Activated naive CD8-positive, alpha-beta T cell treated with anti-CD3 and anti-CD28 coated beads, Interleukin-2, amount 10 ng/mL, durations not matched to agents 7 days and 5 days (primary cell): ENCODE results near the gene PPM1H. TPM values are rescaled to one million over a fixed set of nuclear protein-coding genes. Genes with fewer than 3 reads are reported as not detected.

Experiments
- ATAC-seq: fragments of 150-1000 bp; cut with Tn5 transposase; one replicate; pipeline ENCODE4 v1.10.0; 2021; ENCODE audit warnings: low read depth, moderate library complexity
- POLR2A ChIA-PET: fragments of 350-600 bp; sonication (Branson Sonifier 250); formaldehyde crosslinking; loops from one replicate; lab custom pipeline; 2021; ENCODE audit warnings: antibody characterized with exemption; lab: Charles Lee
- DNase-seq: peaks from one replicate; pipeline ENCODE4 v3.0.0; 2021
- H3K27ac Mint-ChIP-seq: one replicate; pipeline ENCODE4 v1.8.0; 2022; ENCODE audit warnings: mild to moderate bottlenecking, mixed read lengths
- H3K27me3 Mint-ChIP-seq: one replicate; pipeline ENCODE4 v1.8.0; 2022; ENCODE audit warnings: mild to moderate bottlenecking, moderate library complexity, mixed read lengths
- H3K36me3 Mint-ChIP-seq: one replicate; pipeline ENCODE4 v1.8.0; 2021; ENCODE audit warnings: mild to moderate bottlenecking, mixed read lengths
- H3K4me1 Mint-ChIP-seq: one replicate; pipeline ENCODE4 v1.8.0; 2021; ENCODE audit warnings: mixed read lengths
- H3K4me3 Mint-ChIP-seq: one replicate; pipeline ENCODE4 v1.8.0; 2022; ENCODE audit warnings: mild to moderate bottlenecking, moderate library complexity, mixed read lengths
- H3K9me3 Mint-ChIP-seq: one replicate; pipeline ENCODE4 v1.8.0; 2021; ENCODE audit warnings: mixed read lengths
- total RNA-seq, 2 experiments: library from RNA; stranded (reverse); gene quantifications; one replicate each; pipeline ENCODE4 v1.2.3, GENCODE V29; 2021

The PPM1H gene
- total RNA-seq, 2 experiments from 2014 or later = 0.06 TPM; not detected in 1

DNA sequence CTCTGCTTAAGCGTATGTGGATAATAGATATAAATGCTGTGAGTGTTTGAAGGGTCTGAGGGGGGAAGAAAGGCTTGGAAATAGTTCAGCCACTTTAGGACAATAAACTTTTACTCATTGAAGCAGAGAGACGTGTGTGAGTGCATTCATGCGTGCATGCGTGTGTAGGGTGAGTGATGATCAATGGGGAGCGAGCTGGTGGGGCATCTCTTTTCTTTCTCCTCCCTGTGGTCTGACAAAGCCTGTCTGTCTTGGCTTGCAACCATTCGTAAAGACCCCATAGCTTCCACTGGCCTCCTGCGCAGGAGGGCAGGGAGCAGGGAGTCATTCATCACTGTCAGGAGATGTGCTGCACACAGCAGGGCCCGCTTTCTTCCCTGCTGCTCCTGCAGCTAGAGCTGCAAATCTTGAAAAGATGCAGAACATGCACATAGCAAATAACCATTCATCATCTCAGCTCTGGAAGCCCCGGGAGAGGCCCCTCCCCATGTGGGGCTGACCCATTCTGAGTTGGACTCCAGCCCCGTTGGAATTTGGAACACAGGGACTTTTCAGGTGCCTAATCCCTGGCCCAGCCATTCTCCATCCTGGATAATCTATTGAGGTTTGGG lies 223.2 kb downstream of the PPM1H start:
- ATAC-seq (no peak), DNase-seq (no peak)
- POLR2A ChIA-PET = no interaction called here
- no peak overlapping the region for H3K27ac Mint-ChIP-seq
- no peak overlapping the region for H3K4me3 Mint-ChIP-seq
- no peaks in the 10 kb centered on the region for H3K36me3 Mint-ChIP-seq
- H3K27me3 Mint-ChIP-seq = peaks cover 8% of the 10 kb centered on the region
- H3K4me1 Mint-ChIP-seq = no peaks in the 10 kb centered on the region
- H3K9me3 Mint-ChIP-seq = no peaks in the 10 kb centered on the region

DNA sequence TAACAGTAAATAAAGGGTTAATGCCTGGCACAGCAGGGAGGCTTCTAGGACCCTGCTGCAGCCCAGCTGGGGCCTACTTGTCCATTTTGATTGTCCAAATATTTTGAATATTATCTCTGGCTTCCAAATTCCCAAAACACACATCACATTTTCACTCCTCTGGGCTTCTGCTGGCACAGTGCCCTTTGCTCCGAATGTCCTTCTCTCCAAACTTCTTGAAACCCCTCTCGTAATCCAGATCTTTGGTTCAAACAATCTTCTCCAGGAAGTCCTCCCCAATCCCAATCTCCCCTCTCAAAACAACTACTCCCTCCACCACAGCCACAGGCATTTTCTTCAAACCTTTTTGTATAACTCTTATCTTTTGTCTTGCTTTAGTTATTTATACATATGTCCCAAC lies 225.6 kb downstream of the PPM1H start:
- Mint-ChIP-seq H3K36me3 (no peaks in the 10 kb centered on the region), H3K9me3 (no peaks in the 10 kb centered on the region), H3K27me3 (peaks cover 9% of the 10 kb centered on the region), H3K4me1 (no peaks in the 10 kb centered on the region), H3K27ac (no peak overlapping the region), H3K4me3 (no peak overlapping the region)
- no peak for DNase-seq
- no peak for ATAC-seq
- POLR2A ChIA-PET = no interaction called here

DNA sequence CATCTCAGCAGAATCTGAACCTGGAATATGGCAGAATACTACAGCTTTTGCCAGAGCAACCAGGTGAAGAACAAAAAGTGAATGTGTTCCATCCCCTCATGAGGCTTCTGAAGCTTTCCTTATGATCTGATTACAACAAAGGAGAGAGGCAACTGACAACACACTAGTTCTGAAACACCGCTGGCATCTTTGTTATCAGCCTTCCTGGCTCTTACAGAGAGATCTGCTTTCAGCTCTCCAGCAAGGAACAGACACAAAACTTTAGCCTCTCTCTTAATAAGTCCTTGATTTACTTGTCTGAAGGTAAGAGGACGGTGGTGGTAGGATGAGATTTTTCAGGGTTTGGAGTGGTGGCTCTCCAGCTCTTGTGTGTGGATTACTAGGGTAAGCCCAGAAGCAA lies 227.0 kb downstream of the PPM1H start:
- no peaks in the 10 kb centered on the region for H3K9me3 Mint-ChIP-seq
- POLR2A ChIA-PET = no interaction called here
- ATAC-seq = no peak

DNA sequence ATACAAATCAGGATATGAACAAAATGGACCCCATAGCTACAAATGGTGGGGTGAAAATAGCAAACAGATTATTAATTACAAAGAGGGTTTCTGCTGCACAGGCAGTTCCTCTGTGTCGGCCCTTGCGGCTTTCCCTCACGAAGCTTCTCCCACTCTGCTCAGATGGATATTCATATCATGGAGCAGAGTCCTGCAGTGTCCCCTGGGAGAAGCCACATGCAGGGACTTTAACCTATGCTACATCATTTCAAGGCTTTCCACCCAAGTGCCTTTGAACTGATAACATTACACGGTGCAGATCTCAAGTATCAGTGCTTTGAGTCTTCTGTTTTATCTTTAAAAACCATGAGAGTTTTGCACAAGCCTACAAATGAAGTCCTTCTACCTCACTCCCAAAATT lies 229.1 kb downstream of the PPM1H start:
- Mint-ChIP-seq H3K9me3 (no peaks in the 10 kb centered on the region), H3K27ac (no peak overlapping the region), H3K27me3 (peaks cover 11% of the 10 kb centered on the region), H3K4me1 (peaks cover 10% of the 10 kb centered on the region), H3K36me3 (no peaks in the 10 kb centered on the region), H3K4me3 (no peak overlapping the region)
- DNase-seq (no peak), ATAC-seq (no peak)
- POLR2A ChIA-PET = no interaction called here

More for the DNA sequence above, 227.0 kb downstream of the PPM1H start:
- Mint-ChIP-seq H3K27ac (no peak overlapping the region), H3K4me1 (peaks cover 4% of the 10 kb centered on the region), H3K4me3 (no peak overlapping the region), H3K36me3 (no peaks in the 10 kb centered on the region), H3K27me3 (peaks cover 11% of the 10 kb centered on the region)
- DNase-seq = no peak

DNA sequence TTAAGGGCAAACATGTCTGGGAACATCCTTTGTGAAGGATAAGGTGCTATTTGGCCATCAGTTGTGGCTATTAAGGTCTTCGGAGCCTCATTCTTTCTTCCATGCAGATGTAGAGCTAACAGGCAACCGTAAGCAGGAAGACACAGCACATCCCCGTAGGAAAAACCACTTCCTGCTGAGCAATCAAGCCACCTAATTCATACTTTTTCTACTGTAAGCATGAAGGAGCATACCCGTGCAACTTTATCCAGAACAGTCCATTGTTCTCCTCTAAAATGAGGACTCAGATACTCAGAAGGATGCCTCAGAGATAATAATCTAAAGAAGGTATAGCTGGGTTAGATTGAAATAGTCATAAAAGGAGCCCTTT lies 232.0 kb downstream of the PPM1H start:
- no peak for ATAC-seq
- POLR2A ChIA-PET = interaction anchor here (0.6 kb wide), 1 partner anchor 80 kb away, joined by 4 read pairs; no protein-coding TSS in a partner anchor
- H3K27me3 Mint-ChIP-seq = peaks cover 8% of the 10 kb centered on the region
- DNase-seq = no peak
- no peaks in the 10 kb centered on the region for H3K36me3 Mint-ChIP-seq
- H3K9me3 Mint-ChIP-seq = no peaks in the 10 kb centered on the region
- H3K4me3 Mint-ChIP-seq = no peak overlapping the region
- peaks cover 12% of the 10 kb centered on the region for H3K4me1 Mint-ChIP-seq
- no peak overlapping the region for H3K27ac Mint-ChIP-seq

DNA sequence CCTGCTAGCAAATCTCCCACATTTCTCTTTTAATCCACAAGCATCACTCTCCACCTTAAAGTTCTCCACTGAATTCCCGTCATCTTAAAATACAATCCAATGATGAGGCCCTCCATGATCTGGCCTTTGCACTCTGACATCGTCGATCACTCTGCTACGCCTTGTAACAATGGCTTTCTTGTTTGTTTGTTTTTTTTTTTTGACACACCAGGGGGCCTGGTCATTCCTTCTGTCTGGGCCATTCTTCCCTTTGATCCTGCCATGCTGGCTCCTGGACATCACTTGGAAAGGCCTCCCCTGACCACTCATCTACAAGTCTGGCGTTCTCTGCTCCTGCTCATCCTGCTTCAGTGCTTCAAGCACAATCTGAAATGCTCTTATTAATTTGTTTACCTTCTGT lies 233.5 kb downstream of the PPM1H start:
- no peaks in the 10 kb centered on the region for H3K9me3 Mint-ChIP-seq
- peaks cover 3% of the 10 kb centered on the region for H3K27me3 Mint-ChIP-seq
- no peak overlapping the region for H3K4me3 Mint-ChIP-seq
- no peak overlapping the region for H3K27ac Mint-ChIP-seq
- DNase-seq (no peak), ATAC-seq (no peak)
- H3K36me3 Mint-ChIP-seq = no peaks in the 10 kb centered on the region
- peaks cover 21% of the 10 kb centered on the region for H3K4me1 Mint-ChIP-seq
- POLR2A ChIA-PET = no interaction called here

DNA sequence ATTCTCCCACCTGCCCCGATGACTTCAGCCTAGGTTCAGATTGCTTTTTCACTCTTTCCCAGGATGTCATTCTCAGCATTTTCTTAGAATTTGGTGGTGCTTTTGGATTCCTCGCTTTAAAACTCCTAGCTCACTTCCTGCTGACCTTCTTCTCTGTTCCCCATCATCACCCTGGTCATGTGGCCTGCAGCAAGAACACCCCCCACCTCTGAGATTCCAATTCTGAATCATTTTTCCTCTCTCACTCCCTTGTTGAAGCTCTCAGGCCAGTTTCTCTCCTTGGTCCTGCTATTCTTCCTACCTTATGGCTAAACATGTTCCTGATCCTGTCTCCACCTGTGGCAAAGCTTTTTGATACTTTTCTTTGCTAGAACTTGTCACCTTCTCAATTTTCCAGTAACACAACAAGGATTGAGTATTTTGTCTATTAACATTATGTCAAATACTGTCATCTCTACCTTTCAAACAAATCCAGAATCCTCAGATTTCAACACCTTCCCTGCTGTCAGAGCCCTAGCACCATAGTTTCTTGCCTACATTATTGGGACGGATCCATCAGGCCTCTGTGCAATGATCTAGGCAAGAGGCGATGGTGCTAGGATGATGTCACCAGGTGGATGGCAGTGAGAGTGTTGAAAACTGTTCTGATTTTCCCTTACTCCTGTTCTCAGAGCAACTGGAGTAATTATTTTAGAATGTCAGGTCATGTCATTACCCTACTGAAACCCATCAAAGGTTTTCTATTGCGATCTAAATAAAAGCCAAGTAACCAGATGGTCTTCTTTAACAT lies 234.7 kb downstream of the PPM1H start:
- POLR2A ChIA-PET = no interaction called here
- Mint-ChIP-seq H3K27me3 (peaks cover 3% of the 10 kb centered on the region), H3K4me1 (peaks cover 28% of the 10 kb centered on the region), H3K9me3 (no peaks in the 10 kb centered on the region), H3K4me3 (no peak overlapping the region), H3K36me3 (no peaks in the 10 kb centered on the region), H3K27ac (no peak overlapping the region)
- DNase-seq = no peak
- no peak for ATAC-seq

DNA sequence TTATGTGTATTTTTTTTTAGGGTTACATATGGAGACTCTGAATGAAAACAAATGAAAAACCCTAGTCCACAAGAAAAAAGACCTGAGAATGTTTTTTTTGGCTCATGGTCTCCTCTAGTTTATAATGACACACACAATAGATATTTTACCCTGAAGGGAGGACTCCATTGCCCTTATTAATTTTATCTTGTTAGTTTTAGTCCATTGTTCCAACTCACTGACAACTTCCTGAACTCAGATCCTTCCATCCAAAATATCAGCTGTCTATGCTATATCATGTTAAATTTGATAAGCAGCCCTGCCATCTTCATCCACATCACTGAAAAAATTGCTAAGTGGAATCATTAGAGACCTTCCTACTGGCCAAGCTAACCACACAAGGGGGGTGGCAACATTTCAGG lies 236.2 kb downstream of the PPM1H start:
- ATAC-seq (no peak), DNase-seq (no peak)
- peaks cover under 1% of the 10 kb centered on the region for H3K27me3 Mint-ChIP-seq
- H3K4me1 Mint-ChIP-seq = peaks cover 32% of the 10 kb centered on the region
- no peak overlapping the region for H3K4me3 Mint-ChIP-seq
- no peaks in the 10 kb centered on the region for H3K36me3 Mint-ChIP-seq
- POLR2A ChIA-PET = interaction anchor here (1.7 kb wide), 1 partner anchor 96 kb away, joined by 6 read pairs; no protein-coding TSS in a partner anchor
- H3K9me3 Mint-ChIP-seq = no peaks in the 10 kb centered on the region
- H3K27ac Mint-ChIP-seq = no peak overlapping the region

DNA sequence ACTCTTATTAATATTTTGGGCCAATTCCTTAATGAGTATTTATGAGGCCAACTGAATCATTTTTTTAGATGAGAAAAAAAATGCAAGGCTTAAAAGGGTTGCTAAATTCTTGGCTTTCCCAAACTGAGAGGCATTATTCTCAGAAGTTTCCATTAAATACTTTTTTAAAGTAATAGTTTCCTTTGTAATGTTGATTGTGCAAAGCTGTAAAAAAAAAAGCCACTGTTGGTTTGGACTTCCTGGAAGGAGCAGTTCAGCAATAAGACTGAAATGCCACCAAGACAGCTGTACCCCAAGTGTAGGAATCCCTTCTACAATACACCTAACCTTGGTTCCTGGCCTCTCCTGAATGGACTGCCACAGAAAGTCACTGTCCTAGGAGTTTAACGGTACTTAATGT lies 237.1 kb downstream of the PPM1H start:
- POLR2A ChIA-PET = interaction anchor here (1.7 kb wide), 1 partner anchor 95 kb away, joined by 6 read pairs; no protein-coding TSS in a partner anchor
- Mint-ChIP-seq H3K27me3 (no peaks in the 10 kb centered on the region), H3K36me3 (no peaks in the 10 kb centered on the region), H3K9me3 (no peaks in the 10 kb centered on the region), H3K4me1 (peaks cover 28% of the 10 kb centered on the region), H3K4me3 (no peak overlapping the region), H3K27ac (no peak overlapping the region)
- ATAC-seq = peak; percentile 37
- no peak for DNase-seq

DNA sequence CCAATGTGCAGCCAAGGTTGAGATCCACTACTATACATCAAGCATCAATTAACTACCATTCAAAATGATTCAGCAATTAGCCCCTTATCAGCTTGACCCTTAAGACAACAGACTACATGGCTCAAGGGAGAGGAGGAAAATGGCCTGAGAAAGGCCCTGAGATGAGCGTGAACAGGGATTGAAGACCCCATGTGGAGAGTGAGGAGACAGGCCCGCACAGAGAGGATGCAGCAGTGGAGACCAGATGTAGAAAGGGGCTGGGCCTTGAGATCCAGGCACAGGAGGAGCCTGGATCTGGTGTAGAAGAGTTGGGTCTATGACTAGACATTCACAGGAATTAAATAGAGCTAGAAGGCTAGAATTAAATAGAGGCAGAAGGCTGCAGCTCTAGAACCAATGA lies 239.3 kb downstream of the PPM1H start:
- H3K36me3 Mint-ChIP-seq = no peaks in the 10 kb centered on the region
- peaks cover 4% of the 10 kb centered on the region for H3K27me3 Mint-ChIP-seq
- H3K4me3 Mint-ChIP-seq = peak overlapping the region; percentile 39
- H3K27ac Mint-ChIP-seq = peak overlapping the region; percentile 35
- POLR2A ChIA-PET = no interaction called here
- H3K9me3 Mint-ChIP-seq = no peaks in the 10 kb centered on the region
- peaks cover 23% of the 10 kb centered on the region for H3K4me1 Mint-ChIP-seq
- ATAC-seq (no peak), DNase-seq (no peak)

DNA sequence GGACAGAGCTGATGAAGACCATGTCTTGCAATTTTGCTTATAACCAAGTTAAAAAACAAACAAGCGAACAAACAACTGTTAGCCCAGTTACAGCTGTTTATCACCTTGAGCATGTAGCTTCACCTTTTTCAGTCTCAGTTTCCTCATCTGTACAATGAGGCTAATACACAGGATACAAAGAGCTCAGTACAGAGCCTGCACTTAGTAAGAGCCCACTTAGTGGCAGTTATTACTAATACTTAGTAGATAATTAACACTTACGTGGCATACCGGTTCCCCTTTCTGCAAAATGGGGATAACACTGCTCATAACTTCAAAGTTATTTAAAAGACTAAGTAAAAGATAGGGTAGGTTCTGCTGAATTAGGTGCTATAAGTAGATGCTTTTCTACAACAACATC lies 240.3 kb downstream of the PPM1H start:
- DNase-seq = no peak
- H3K36me3 Mint-ChIP-seq = no peaks in the 10 kb centered on the region

DNA sequence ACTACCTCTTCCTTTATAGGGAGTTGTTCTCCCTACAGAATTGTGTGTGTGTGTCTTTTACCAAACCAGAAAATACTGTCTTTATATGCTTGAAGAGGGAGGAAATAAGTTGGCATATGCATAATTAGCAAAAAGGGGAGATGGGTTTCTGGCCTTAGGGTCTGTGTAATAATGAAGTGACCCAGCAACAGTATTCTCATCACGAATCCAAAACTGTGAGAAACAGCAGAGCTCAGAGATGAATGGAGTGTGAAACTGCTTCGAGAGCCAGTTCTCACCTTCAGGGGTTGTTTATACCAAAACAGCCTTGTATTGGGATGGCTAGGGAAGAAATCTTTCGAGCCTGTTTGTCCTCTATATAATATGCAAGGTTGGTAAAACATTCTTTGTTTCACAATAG lies 240.8 kb downstream of the PPM1H start:
- POLR2A ChIA-PET = no interaction called here
- ATAC-seq = no peak
- Mint-ChIP-seq H3K27ac (no peak overlapping the region), H3K36me3 (no peaks in the 10 kb centered on the region), H3K4me1 (peaks cover 23% of the 10 kb centered on the region), H3K4me3 (no peak overlapping the region), H3K27me3 (peaks cover 5% of the 10 kb centered on the region), H3K9me3 (no peaks in the 10 kb centered on the region)
- no peak for DNase-seq

More for the DNA sequence above, 240.3 kb downstream of the PPM1H start:
- H3K9me3 Mint-ChIP-seq = no peaks in the 10 kb centered on the region
- no peak overlapping the region for H3K27ac Mint-ChIP-seq
- peaks cover 5% of the 10 kb centered on the region for H3K27me3 Mint-ChIP-seq
- POLR2A ChIA-PET = no interaction called here
- peaks cover 23% of the 10 kb centered on the region for H3K4me1 Mint-ChIP-seq
- no peak overlapping the region for H3K4me3 Mint-ChIP-seq
- ATAC-seq = no peak

DNA sequence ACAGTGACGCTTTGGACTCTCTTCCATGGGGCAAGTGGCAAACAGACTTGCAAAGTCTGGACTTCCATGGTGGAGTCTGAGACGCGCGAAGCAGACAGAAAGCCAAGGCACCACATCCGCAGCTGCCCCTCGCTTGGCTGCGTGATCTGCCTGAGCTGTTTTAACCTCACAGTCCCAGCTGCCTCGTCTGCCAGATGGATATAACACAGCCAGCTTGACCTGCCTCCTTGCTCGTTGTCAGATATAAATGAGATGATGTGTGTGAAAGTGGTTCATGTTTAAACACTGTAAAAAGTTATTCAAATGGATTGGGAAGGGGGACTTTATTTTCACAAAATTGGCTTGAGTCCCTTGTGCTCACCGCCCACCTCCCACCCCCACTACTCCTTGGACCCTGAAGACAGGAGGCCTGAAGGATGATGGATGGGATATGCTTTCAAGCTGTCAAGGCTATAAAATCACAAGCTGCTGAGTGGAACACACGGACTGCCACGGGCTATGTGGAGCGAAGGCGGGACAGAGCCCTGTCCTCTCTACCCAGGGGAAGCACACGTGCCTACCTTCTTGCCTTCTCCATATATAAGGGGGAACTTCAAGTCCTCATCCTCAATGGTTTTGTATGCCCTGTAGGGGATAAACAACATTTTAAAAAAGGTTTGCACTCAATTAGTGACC lies 241.4 kb downstream of the PPM1H start:
- Mint-ChIP-seq H3K4me1 (peaks cover 21% of the 10 kb centered on the region), H3K27ac (no peak overlapping the region), H3K4me3 (no peak overlapping the region), H3K36me3 (no peaks in the 10 kb centered on the region), H3K27me3 (peaks cover 5% of the 10 kb centered on the region), H3K9me3 (no peaks in the 10 kb centered on the region)
- ATAC-seq (no peak), DNase-seq (no peak)
- POLR2A ChIA-PET = no interaction called here
